Hepatocyte (in vitro differentiated cells): ENCODE measurements around the gene POU6F2.

Experiments used
- CTCF ChIP-seq: fragments of 200-600 bp; sonication (generic); IDR thresholded peaks from 2 replicates; pipeline ENCODE4 v1.5.1; 2016; ENCODE audit warnings: antibody characterized with exemption, mild to moderate bottlenecking; ENCODE audit not compliant: poor library complexity
- EZH2phosphoT487 ChIP-seq: fragments of 200-600 bp; sonication (generic); IDR thresholded peaks from one replicate; pipeline ENCODE4 v1.6.1; 2018; ENCODE audit warnings: antibody characterized with exemption, mild to moderate bottlenecking, low read depth, moderate library complexity; ENCODE audit not compliant: unreplicated experiment, severe bottlenecking

- TF ChIP-seq CTCF (no peak), EZH2phosphoT487 (no peak)
Observed at GRCh38 chr7:39402034-39402433, 424.3 kb downstream of the POU6F2 start.
